ENCODE data around the gene KCNK18.

Gene KCNK18

GRCh38 chr10:117254774-117255735 is 57.8 kb downstream of the KCNK18 start:
- DNase-seq = no peak

- no peak for DNase-seq
These were observed 58.7 kb downstream of the KCNK18 start for GRCh38 chr10:117255835-117256460.

DNA sequence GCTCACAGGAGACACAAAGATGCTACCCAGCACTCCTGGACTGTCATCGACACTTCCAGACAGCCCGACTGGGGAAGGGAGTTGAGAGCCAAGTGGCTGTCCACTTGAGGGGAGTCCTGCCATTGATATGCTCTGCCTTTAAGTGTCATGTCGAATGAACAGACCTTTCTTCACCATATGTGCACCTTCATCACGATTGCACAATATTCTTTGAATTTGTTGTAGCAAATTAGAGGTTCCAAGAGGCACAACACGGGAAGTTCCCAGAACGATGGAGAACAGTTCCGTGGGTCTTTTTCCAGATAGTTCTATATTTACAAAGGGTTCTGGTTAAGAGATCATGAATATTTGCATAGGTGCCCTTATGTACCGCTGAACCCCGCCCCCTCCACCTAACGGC is 59.6 kb downstream of the KCNK18 start:
- no peak for DNase-seq

DNA sequence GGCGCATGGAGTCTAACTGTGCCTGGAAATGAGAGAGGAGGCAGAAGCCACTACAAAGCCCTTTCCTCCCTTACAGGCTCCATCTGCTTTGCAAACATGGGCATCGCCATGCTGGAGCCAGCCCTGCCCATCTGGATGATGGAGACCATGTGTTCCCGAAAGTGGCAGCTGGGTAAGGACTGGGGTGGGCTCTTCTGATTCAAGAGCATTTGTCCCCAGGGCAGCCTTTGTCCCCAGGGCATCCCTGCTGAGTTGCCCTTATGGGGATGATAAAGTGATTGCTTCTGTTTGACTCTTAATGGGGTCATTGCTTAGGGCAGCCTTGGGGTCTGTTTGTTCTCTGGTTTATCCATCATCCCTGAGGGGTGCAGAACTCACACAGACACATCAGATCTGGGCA is 60.4 kb downstream of the KCNK18 start:
- DNase-seq = no peak

DNA sequence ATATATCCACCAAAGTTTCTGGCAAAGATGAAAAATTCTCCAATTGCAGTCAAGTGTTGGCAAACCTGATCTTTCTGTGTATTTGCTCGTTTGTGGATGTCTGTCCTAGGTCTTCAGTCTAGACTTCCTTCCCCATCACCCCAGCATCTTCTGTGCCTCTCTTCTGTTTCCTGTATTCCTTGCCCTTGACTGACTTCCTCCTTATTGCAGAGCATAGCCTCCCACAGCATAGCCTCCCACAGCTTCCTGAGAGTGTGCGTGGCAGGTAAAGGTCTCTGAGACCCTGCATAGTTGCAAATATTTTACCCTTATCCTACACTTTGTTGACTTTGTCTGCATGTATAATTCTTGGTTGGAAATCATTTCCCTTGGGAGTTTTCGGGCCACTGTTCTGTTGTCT is 62.0 kb downstream of the KCNK18 start:
- peak; percentile 21 for DNase-seq

Data from inflammatory macrophage treated with lipopolysaccharide for 4 hours (primary cell).